NCI-H345 (cell line): ENCODE data around the gene RCAN2.

Source experiments
- DNase-seq: peaks from one replicate; lab custom pipeline; 2025; lab: John Stamatoyannopoulos, UW

RCAN2 gene

GRCh38 chr6:46290421-46291274, 200.6 kb downstream of the RCAN2 start:
- DNase-seq = no peak

- no peak for DNase-seq
Observed at GRCh38 chr6:46289898-46290297, 201.4 kb downstream of the RCAN2 start.

GRCh38 chr6:46288835-46289234, 202.4 kb downstream of the RCAN2 start:
- no peak for DNase-seq

GRCh38 chr6:46287681-46288080, 203.6 kb downstream of the RCAN2 start:
- DNase-seq = no peak

GRCh38 chr6:46287043-46287442, 204.2 kb downstream of the RCAN2 start:
- DNase-seq = no peak

GRCh38 chr6:46284475-46284874, 206.8 kb downstream of the RCAN2 start:
- no peak for DNase-seq

GRCh38 chr6:46281110-46281509, 210.1 kb downstream of the RCAN2 start:
- no peak for DNase-seq

- no peak for DNase-seq
Observed at GRCh38 chr6:46279874-46280273, 211.4 kb downstream of the RCAN2 start.

- DNase-seq = no peak
Observed at GRCh38 chr6:46276576-46277142, 214.6 kb downstream of the RCAN2 start.

GRCh38 chr6:46274502-46274901, 216.7 kb downstream of the RCAN2 start:
- DNase-seq = no peak

- DNase-seq = no peak
Observed at GRCh38 chr6:46273911-46274310, 217.3 kb downstream of the RCAN2 start.

GRCh38 chr6:46271728-46272127, 219.5 kb downstream of the RCAN2 start:
- DNase-seq = no peak

GRCh38 chr6:46271107-46271506, 220.1 kb downstream of the RCAN2 start:
- DNase-seq = no peak

- DNase-seq = no peak
Observed at GRCh38 chr6:46270336-46270735, 220.9 kb downstream of the RCAN2 start.

- DNase-seq = peak; percentile 77
Observed at GRCh38 chr6:46269447-46270229, 221.6 kb downstream of the RCAN2 start.

GRCh38 chr6:46267515-46267914, 223.7 kb downstream of the RCAN2 start:
- DNase-seq = no peak

GRCh38 chr6:46265373-46265772, 225.9 kb downstream of the RCAN2 start:
- DNase-seq = no peak

GRCh38 chr6:46263707-46264086, 227.6 kb downstream of the RCAN2 start:
- no peak for DNase-seq

- DNase-seq = no peak
Observed at GRCh38 chr6:46262928-46263706, 228.1 kb downstream of the RCAN2 start.

GRCh38 chr6:46258249-46258648, 233.0 kb downstream of the RCAN2 start:
- DNase-seq = no peak

- no peak for DNase-seq
Observed at GRCh38 chr6:46255528-46255927, 235.7 kb downstream of the RCAN2 start.

- no peak for DNase-seq
Observed at GRCh38 chr6:46254946-46255345, 236.3 kb downstream of the RCAN2 start.
